ENCODE data around the gene USP9X. TPM values are rescaled to one million over a fixed set of nuclear protein-coding genes. Genes with fewer than 3 reads are reported as not detected.

Gene USP9X
- total and polyA plus RNA-seq, 2 of the 8 experiments (the other 6 are each of a cell fraction or from before 2014, with no cell fraction given) = 79.2 to 300 TPM

DNA sequence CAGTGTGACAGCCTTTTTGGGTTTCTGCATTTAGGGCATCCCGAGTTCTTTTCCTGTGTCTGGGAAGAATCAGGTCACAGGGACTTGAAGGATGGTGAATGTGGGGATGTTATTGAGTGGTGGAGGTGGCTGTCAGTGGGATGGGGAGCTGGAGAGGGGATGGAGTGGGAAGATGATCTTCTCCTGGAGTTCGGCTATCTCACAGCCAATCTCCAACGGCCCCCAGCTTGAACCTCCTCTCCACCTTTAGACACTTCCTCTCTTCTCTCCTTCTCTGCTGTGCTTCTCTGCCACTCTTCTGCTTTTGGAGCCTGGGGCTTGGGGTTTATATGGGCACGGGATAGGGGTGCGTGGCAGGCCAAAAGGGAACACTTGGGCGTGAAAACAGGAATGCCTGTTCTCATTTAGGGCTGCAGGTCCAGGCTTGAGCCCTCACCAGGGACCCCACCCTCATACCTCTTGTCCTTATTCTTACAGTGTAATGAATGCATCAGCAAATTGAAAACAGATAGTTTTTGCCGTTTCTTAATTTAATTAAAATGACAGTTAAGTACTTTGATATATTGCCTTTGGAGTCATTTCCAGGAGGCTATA is 37.5 kb downstream of the USP9X start (continued):
- TF ChIP-seq CHD7 (IDR thresholded peaks at IDR 0.05; ENCODE audit: insufficient replicate concordance, low read length) (no peak), RFX5 (IDR thresholded peaks at IDR 0.05; ENCODE audit: borderline replicate concordance, low read depth, low read length) (no peak), CBX5 (IDR thresholded peaks at IDR 0.05; ENCODE audit: low read depth, low read length) (no peak), TAF1 (IDR thresholded peaks at IDR 0.05; ENCODE audit: low read depth, low read length) (no peak), FOSL1 (IDR thresholded peaks at IDR 0.05; ENCODE audit: insufficient read depth, low read depth, low read length) (no peak), HDAC6 (IDR thresholded peaks at IDR 0.05; ENCODE audit: low read depth, low read length) (no peak)

Measured in H1 (cell line).